Stimulated activated naive B cell treated with anti-CD40 and anti-IgM and Interleukin-4, amounts not matched to agents 10 μg/mL and 1 μg/mL and 100 μg/mL, for 72 hours (primary cell): Measurements from ENCODE around the gene CAND1.

ENCODE experiments used
- ATAC-seq, 2 donors: fragments of 150-1000 bp; cut with Tn5 transposase; replicated peaks; 2 replicates each; pipeline ENCODE4 v1.10.0; 2021; ENCODE audit warnings: moderate library complexity in 1 of 2
- DNase-seq: peaks from one replicate; pipeline ENCODE4 v3.0.0; 2021
- H3K27ac Mint-ChIP-seq: one replicate; pipeline ENCODE4 v1.8.0; 2022; ENCODE audit warnings: mild to moderate bottlenecking, mixed read lengths
- H3K27me3 Mint-ChIP-seq, 2 donors: one replicate each; pipeline ENCODE4 v1.8.0; 2022; ENCODE audit warnings: mixed read lengths in 2 of 2
- H3K36me3 Mint-ChIP-seq, 2 donors: one replicate each; pipeline ENCODE4 v1.8.0; 2022; ENCODE audit warnings: mixed read lengths in 2 of 2, mild to moderate bottlenecking in 1 of 2
- H3K4me1 Mint-ChIP-seq, 2 donors: one replicate each; pipeline ENCODE4 v1.8.0; 2022; ENCODE audit warnings: mixed read lengths in 2 of 2, mild to moderate bottlenecking in 1 of 2
- H3K4me3 Mint-ChIP-seq, 2 donors: one replicate each; pipeline ENCODE4 v1.8.0; 2022; ENCODE audit warnings: mild to moderate bottlenecking in 2 of 2, mixed read lengths in 2 of 2, moderate library complexity in 1 of 2
- H3K9me3 Mint-ChIP-seq, 2 donors: one replicate each; pipeline ENCODE4 v1.8.0; 2022; ENCODE audit warnings: mixed read lengths in 2 of 2, mild to moderate bottlenecking in 1 of 2

Gene CAND1

DNA sequence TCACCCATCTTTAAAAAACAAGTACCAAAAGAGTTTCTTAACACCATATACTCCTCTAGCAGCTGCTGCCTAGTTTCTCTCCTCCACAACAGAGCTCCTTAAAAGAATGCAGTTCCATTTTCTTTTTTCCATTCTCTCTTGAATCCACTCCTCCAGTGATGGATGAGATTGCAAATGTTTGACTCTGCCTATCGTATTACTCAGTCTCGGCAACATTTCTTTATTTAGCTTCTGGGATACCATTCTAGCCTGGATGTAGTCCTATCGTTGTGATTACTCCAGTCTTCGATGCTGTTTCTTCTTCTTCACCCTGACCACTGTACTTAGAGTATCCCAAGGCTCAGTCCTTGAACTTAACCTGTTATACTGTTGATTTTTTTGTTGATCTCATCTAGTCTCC is 30.8 kb downstream of the CAND1 start:
- H3K27ac Mint-ChIP-seq = no peak overlapping the region

DNA sequence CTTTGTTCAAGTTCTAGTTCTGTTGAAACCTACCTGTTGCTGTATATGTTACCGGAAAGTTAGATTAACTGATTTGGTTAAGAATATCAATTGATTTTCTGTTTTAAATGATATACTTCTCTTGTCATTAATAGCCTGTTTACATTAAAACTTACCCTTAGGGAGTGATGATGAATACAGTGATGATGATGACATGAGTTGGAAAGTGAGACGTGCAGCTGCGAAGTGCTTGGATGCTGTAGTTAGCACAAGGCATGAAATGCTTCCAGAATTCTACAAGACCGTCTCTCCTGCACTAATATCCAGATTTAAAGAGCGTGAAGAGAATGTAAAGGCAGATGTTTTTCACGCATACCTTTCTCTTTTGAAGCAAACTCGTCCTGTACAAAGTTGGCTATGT is 33.0 kb downstream of the CAND1 start:
- ATAC-seq (no peak), DNase-seq (no peak)
- no peaks in the 10 kb centered on the region for H3K27me3 Mint-ChIP-seq
- H3K9me3 Mint-ChIP-seq = no peaks in the 10 kb centered on the region
- H3K27ac Mint-ChIP-seq = no peak overlapping the region
- H3K36me3 Mint-ChIP-seq = peaks cover 30 to 47% of the 10 kb centered on the region in 2 donors
- no peak overlapping the region for H3K4me3 Mint-ChIP-seq
- peaks cover 0 to 2% of the 10 kb centered on the region in 2 donors for H3K4me1 Mint-ChIP-seq

More for the DNA sequence above, 30.8 kb downstream of the CAND1 start:
- no peak overlapping the region for H3K4me3 Mint-ChIP-seq
- H3K36me3 Mint-ChIP-seq = peaks cover 34 to 50% of the 10 kb centered on the region in 2 donors
- H3K4me1 Mint-ChIP-seq = peaks cover 4 to 6% of the 10 kb centered on the region in 2 donors
- ATAC-seq = no peak
- DNase-seq = no peak
- no peaks in the 10 kb centered on the region for H3K9me3 Mint-ChIP-seq
- H3K27me3 Mint-ChIP-seq = no peaks in the 10 kb centered on the region

DNA sequence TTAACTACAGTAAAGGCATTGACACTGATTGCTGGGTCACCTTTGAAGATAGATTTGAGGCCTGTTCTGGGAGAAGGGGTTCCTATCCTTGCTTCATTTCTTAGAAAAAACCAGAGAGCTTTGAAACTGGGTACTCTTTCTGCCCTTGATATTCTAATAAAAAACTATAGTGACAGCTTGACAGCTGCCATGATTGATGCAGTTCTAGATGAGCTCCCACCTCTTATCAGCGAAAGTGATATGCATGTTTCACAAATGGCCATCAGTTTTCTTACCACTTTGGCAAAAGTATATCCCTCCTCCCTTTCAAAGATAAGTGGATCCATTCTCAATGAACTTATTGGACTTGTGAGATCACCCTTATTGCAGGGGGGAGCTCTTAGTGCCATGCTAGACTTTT is 36.4 kb downstream of the CAND1 start:
- ATAC-seq = no peak
- Mint-ChIP-seq H3K4me3 (no peak overlapping the region), H3K36me3 (peaks cover 26 to 50% of the 10 kb centered on the region in 2 donors), H3K27me3 (no peaks in the 10 kb centered on the region), H3K4me1 (no peaks in the 10 kb centered on the region), H3K27ac (peak overlapping the region; percentile 14), H3K9me3 (no peaks in the 10 kb centered on the region)
- no peak for DNase-seq

GRCh38 chr12:67306712-67307111 is 37.6 kb downstream of the CAND1 start:
- Mint-ChIP-seq H3K36me3 (peaks cover 30 to 52% of the 10 kb centered on the region in 2 donors), H3K9me3 (no peaks in the 10 kb centered on the region), H3K4me1 (no peaks in the 10 kb centered on the region), H3K27me3 (no peaks in the 10 kb centered on the region), H3K27ac (no peak overlapping the region), H3K4me3 (no peak overlapping the region)
- DNase-seq (no peak), ATAC-seq (no peak)

- no peak for ATAC-seq
- Mint-ChIP-seq H3K36me3 (peaks cover 33 to 49% of the 10 kb centered on the region in 2 donors), H3K4me3 (no peak overlapping the region), H3K27ac (no peak overlapping the region), H3K4me1 (peaks cover 7 to 10% of the 10 kb centered on the region in 2 donors), H3K27me3 (no peaks in the 10 kb centered on the region), H3K9me3 (no peaks in the 10 kb centered on the region)
- DNase-seq = no peak
Measured at GRCh38 chr12:67315661-67316060, 46.5 kb downstream of the CAND1 start.

DNA sequence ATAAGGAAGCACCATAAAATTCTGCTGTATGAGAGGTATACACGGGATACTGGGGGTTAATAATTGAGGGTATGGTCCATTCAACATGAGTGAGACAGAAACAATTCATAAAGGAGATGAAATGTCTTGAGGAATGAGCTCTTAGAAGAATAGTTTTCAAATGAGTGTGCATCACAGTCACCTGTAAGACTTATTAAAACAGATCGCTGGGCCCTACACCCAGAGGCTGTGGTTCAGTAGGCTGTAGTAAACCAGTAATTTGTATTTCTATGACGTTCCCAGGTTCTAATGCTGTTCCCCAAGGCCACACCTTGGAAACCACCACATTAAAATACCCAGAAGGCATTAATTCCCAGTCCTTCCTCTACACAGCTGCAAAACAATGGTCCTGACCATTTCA is 49.6 kb downstream of the CAND1 start:
- H3K4me1 Mint-ChIP-seq = peaks cover 14 to 18% of the 10 kb centered on the region in 2 donors
- H3K36me3 Mint-ChIP-seq = peaks cover 34 to 54% of the 10 kb centered on the region in 2 donors
- no peak for DNase-seq
- no peak for ATAC-seq
- peak overlapping the region; percentile 6 for H3K27ac Mint-ChIP-seq
- H3K9me3 Mint-ChIP-seq = no peaks in the 10 kb centered on the region
- no peaks in the 10 kb centered on the region for H3K27me3 Mint-ChIP-seq
- H3K4me3 Mint-ChIP-seq = no peak overlapping the region

DNA sequence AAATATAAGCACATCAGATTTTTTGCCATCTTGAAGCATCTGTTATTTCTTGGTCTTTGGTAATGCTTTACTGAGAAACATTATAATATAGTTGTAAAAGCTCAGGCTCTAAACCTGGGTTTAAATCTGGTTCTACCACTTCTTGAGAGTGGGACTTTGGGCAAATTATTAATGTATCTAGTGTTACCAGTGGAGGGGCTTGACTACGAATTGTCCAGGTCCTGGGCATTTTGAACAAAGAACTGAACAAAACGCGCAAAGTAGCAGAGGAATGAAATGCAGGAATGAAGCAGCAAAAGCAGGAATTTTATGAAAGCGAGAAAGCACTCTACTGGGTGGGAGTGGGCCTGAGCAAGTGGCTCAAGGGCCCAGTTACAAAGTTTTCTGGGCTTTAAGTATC is 50.8 kb downstream of the CAND1 start:
- no peaks in the 10 kb centered on the region for H3K27me3 Mint-ChIP-seq
- DNase-seq = no peak
- H3K27ac Mint-ChIP-seq = peak overlapping the region; percentile 94
- ATAC-seq = no peak
- H3K4me1 Mint-ChIP-seq = peaks cover 14 to 18% of the 10 kb centered on the region in 2 donors
- no peak overlapping the region for H3K4me3 Mint-ChIP-seq
- H3K9me3 Mint-ChIP-seq = no peaks in the 10 kb centered on the region
- H3K36me3 Mint-ChIP-seq = peaks cover 30 to 52% of the 10 kb centered on the region in 2 donors

DNA sequence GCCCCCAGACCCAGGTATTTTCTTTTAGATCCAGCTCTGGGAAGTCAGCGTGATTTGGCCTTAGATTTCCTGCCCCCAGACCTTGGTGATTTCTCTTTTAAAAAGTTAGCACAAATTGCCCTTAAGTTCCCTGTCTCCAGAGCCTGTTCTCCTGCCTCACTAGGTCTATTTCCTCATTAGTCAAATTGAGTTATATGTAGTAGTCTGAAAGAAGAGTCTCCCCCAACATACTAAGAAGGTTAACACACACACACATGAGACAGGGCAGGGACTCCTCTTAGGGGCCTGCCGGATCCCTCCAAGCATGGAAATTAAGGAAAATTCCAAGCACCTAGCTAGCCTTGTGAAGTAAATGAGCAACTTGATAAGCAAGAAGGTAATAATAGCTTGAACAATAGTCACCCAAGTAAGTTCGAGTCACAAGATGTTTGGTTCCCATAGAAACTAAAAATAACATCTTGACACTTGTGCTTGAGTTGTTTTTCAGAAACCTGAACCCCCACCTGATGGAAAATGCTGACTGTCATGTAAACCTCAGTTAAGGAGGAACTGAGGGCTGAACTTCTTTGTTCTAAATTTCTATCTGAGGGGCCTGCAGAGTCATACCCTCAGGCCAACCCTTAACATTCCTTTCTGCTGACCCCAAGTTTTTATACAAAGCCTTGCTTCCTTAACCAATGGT is 51.6 kb downstream of the CAND1 start:
- ATAC-seq (peak; percentile 82 to 84), DNase-seq (peak; percentile 12)
- Mint-ChIP-seq H3K27ac (peak overlapping the region; percentile 94), H3K4me3 (peak overlapping the region in 1 of 2 donors; percentile 29), H3K9me3 (peaks cover 0 to 1% of the 10 kb centered on the region in 2 donors), H3K27me3 (no peaks in the 10 kb centered on the region), H3K36me3 (peaks cover 30 to 52% of the 10 kb centered on the region in 2 donors), H3K4me1 (peaks cover 14 to 18% of the 10 kb centered on the region in 2 donors)

DNA sequence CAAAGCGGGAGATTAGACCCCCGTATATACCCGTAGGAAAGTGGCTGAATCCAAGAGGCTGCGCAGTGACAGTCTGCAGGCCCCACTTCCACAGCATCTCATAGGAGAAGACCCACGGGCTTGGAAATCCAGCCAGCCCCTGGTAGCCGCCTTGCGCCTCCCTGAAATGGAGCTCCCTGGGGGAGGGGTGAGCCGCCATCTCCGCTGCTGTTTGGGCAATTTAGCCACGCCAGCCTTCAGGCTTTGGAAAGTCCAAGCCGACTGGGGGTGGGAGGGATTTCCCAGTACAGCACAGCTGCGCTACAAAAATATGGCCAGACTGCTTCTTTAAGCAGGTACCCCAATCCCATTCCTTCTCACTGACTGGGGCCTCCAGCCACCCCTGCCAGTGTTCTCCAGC is 53.4 kb downstream of the CAND1 start:
- H3K27ac Mint-ChIP-seq = peak overlapping the region; percentile 60
- peaks cover 0 to 1% of the 10 kb centered on the region in 2 donors for H3K9me3 Mint-ChIP-seq
- DNase-seq = no peak
- H3K4me1 Mint-ChIP-seq = peaks cover 14 to 18% of the 10 kb centered on the region in 2 donors
- H3K27me3 Mint-ChIP-seq = no peaks in the 10 kb centered on the region
- ATAC-seq = no peak
- no peak overlapping the region for H3K4me3 Mint-ChIP-seq
- peaks cover 25 to 44% of the 10 kb centered on the region in 2 donors for H3K36me3 Mint-ChIP-seq

GRCh38 chr12:67323007-67323406 is 53.8 kb downstream of the CAND1 start:
- ATAC-seq = no peak
- Mint-ChIP-seq H3K27ac (peak overlapping the region; percentile 56), H3K27me3 (no peaks in the 10 kb centered on the region), H3K4me3 (no peak overlapping the region), H3K36me3 (peaks cover 25 to 40% of the 10 kb centered on the region in 2 donors), H3K4me1 (peaks cover 14 to 18% of the 10 kb centered on the region in 2 donors), H3K9me3 (peaks cover 0 to 1% of the 10 kb centered on the region in 2 donors)
- DNase-seq = no peak

DNA sequence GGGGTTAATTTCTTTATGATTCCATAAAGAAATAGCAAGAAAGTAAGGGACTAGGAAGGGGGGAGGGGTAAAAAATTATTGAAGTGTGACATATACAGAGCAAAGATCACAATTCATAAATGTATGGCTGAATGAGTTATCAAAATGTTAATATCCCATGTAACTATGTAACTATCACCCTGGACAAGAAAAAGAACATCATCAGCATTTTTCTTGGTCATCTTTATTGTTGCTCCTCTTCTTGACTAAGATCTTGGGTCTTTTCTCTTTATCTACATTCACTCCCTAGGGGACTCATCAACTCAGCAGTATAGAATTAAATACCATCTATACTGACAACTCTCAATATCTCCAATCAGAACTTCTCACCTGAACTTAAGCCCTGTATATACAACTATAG is 57.5 kb downstream of the CAND1 start:
- H3K4me3 Mint-ChIP-seq = no peak overlapping the region
- DNase-seq = no peak
- H3K9me3 Mint-ChIP-seq = peaks cover 0 to 3% of the 10 kb centered on the region in 2 donors
- no peak overlapping the region for H3K27ac Mint-ChIP-seq
- H3K4me1 Mint-ChIP-seq = no peaks in the 10 kb centered on the region
- H3K27me3 Mint-ChIP-seq = no peaks in the 10 kb centered on the region
- peaks cover 10 to 14% of the 10 kb centered on the region in 2 donors for H3K36me3 Mint-ChIP-seq
- ATAC-seq = no peak

- ATAC-seq = no peak
Measured at GRCh38 chr12:67327466-67327865, 58.3 kb downstream of the CAND1 start.

GRCh38 chr12:67331123-67331522 is 62.0 kb downstream of the CAND1 start:
- Mint-ChIP-seq H3K4me1 (no peaks in the 10 kb centered on the region), H3K9me3 (peaks cover 9 to 11% of the 10 kb centered on the region in 2 donors), H3K36me3 (peaks cover 0 to 8% of the 10 kb centered on the region in 2 donors), H3K27me3 (no peaks in the 10 kb centered on the region), H3K27ac (no peak overlapping the region), H3K4me3 (no peak overlapping the region)
- no peak for DNase-seq
- ATAC-seq = no peak

More at GRCh38 chr12:67327466-67327865, 58.3 kb downstream of the CAND1 start:
- Mint-ChIP-seq H3K9me3 (peaks cover 0 to 3% of the 10 kb centered on the region in 2 donors), H3K4me3 (no peak overlapping the region), H3K36me3 (peaks cover 5 to 7% of the 10 kb centered on the region in 2 donors), H3K27me3 (no peaks in the 10 kb centered on the region), H3K4me1 (no peaks in the 10 kb centered on the region), H3K27ac (no peak overlapping the region)
- no peak for DNase-seq

DNA sequence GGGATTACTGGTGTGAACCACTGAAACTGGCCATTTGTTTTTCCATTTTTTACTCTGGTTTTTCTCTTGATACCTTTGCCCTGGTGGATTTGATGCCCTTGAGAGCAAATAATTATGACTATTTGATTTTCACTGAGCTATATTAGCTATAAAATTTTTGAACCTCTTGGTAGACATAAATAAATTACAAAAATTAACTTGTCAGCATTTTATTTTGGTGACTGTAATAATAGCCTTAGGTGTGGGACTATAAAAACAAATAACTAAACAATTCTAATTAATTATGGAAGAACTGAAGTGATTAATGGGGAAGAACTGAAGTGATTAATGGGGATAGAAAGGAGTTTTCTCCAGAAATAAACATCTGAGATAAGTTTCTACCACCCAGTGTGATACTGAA is 62.7 kb downstream of the CAND1 start:
- H3K9me3 Mint-ChIP-seq = peaks cover 9 to 13% of the 10 kb centered on the region in 2 donors
- H3K4me1 Mint-ChIP-seq = no peaks in the 10 kb centered on the region
- peaks cover 0 to 10% of the 10 kb centered on the region in 2 donors for H3K36me3 Mint-ChIP-seq
- ATAC-seq (no peak), DNase-seq (no peak)
- H3K4me3 Mint-ChIP-seq = no peak overlapping the region
- no peaks in the 10 kb centered on the region for H3K27me3 Mint-ChIP-seq
- no peak overlapping the region for H3K27ac Mint-ChIP-seq

DNA sequence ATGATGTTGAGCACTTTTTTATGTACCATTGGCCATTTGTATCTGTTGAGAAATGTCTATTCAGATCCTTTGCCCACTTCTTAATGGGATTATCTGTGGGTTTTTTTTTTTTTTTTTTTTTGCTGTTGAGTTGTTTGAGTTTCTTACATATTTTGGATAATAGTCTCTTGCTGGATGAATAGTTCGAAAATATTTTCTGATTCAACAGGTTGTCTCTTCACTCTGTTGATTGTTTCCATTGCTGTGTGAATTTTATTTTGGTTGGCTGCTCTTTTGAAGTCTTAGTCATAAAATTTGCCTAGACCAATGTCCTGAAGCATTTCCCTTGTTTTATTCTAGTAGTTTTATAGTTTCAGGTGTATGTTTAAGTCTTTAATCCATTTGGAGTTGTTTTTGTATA is 64.5 kb downstream of the CAND1 start:
- no peaks in the 10 kb centered on the region for H3K4me1 Mint-ChIP-seq
- ATAC-seq = no peak
- DNase-seq = no peak
- peaks cover 8 to 17% of the 10 kb centered on the region in 2 donors for H3K36me3 Mint-ChIP-seq
- peaks cover 13 to 22% of the 10 kb centered on the region in 2 donors for H3K9me3 Mint-ChIP-seq
- H3K27ac Mint-ChIP-seq = no peak overlapping the region
- H3K4me3 Mint-ChIP-seq = no peak overlapping the region
- no peaks in the 10 kb centered on the region for H3K27me3 Mint-ChIP-seq
